Measurements from ENCODE around the gene ALAD. TPM values are rescaled to one million over a fixed set of nuclear protein-coding genes. Genes with fewer than 3 reads are reported as not detected.

ALAD gene
- total RNA-seq, 1 donor from 2014 or later = 26.2 TPM

Other genes starting within 250 kb of the ALAD start
- 30.8 and 31.9 TPM in 2 replicates for gene FKBP15, start 180.0 kb downstream of the ALAD start, total RNA-seq
- 22.1 and 22.4 TPM in 2 replicates for gene SLC31A1, start 179.7 kb downstream of the ALAD start, total RNA-seq
- gene CDC26, start 125.7 kb downstream of the ALAD start, total RNA-seq = 26.3 and 28.2 TPM in 2 replicates
- gene PRPF4, start 125.6 kb downstream of the ALAD start, total RNA-seq = 21.0 and 22.0 TPM in 2 replicates
- gene RNF183, start 97.9 kb downstream of the ALAD start, total RNA-seq = not detected in 2 replicates
- gene WDR31, start 61.0 kb downstream of the ALAD start, total RNA-seq = 2.2 and 3.4 TPM in 2 replicates
- not detected in 2 replicates for gene BSPRY, start 51.7 kb downstream of the ALAD start, total RNA-seq
- 12.2 and 12.7 TPM in 2 replicates for gene HDHD3, start 24.3 kb downstream of the ALAD start, total RNA-seq
- gene POLE3, start 9.4 kb upstream of the ALAD start, total RNA-seq = 32.0 and 35.5 TPM in 2 replicates
- gene C9orf43, start 9.5 kb upstream of the ALAD start, total RNA-seq = 0.43 and 0.55 TPM in 2 replicates
- gene RGS3, start 62.4 kb upstream of the ALAD start, total RNA-seq = 53.8 and 67.8 TPM in 2 replicates